Fibroblast of lung (primary cell): ENCODE measurements around the gene PIK3R6.

ENCODE experiments used
- EZH2 ChIP-seq: IDR thresholded peaks from 2 replicates; pipeline ENCODE4 v1.5.1; 2012; ENCODE audit warnings: low read length, control low read depth, mild to moderate bottlenecking; ENCODE audit errors: missing control alignments
- TF ChIP-seq, protein P1 (sequence below), 2 donors: IDR thresholded peaks in 1 of 2; conservative IDR thresholded peaks in 1 of 2; 1 replicate in 1 of 2; 2 replicates in 1 of 2; pipeline ENCODE4 v1.5.1; 2011 to 2012; ENCODE audit warnings: low read length in 2 of 2, control low read depth in 1 of 2, inconsistent platforms in 1 of 2, low read depth in 1 of 2, mild to moderate bottlenecking in 1 of 2

DNA sequence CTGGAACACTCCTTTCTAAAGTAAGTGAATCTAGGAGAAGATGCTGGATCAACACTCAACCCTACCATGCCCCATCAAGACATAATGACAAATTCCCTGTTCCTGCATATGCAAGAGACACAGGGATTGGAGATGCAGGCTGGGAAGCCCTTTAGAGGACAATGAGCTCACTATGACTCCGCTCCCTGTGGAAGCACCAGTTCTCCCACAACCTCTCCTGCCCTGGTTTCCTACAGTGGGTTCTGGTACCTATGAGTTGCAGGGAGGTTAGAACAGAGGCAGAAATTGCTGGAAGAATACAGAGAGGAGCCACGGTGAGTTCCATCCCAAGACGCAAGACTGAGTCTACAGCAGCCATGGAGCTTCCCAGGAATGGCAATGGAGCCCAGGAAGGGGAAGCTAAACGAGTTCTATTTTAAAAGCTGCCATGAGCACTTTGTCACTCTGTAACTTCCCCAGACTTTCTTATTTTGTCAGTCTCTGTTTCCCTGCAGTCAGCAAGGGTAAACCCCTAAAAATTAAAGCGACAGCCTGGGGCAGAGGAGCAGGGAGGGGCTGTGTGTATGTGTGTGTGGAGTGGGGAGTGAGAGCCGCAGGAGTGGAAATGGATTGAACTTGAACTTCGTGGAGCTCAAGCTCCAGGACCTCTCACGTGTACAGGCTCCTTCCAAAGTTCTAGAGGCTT lies 42.3 kb upstream of the PIK3R6 start:
- TF ChIP-seq, protein P1, sequence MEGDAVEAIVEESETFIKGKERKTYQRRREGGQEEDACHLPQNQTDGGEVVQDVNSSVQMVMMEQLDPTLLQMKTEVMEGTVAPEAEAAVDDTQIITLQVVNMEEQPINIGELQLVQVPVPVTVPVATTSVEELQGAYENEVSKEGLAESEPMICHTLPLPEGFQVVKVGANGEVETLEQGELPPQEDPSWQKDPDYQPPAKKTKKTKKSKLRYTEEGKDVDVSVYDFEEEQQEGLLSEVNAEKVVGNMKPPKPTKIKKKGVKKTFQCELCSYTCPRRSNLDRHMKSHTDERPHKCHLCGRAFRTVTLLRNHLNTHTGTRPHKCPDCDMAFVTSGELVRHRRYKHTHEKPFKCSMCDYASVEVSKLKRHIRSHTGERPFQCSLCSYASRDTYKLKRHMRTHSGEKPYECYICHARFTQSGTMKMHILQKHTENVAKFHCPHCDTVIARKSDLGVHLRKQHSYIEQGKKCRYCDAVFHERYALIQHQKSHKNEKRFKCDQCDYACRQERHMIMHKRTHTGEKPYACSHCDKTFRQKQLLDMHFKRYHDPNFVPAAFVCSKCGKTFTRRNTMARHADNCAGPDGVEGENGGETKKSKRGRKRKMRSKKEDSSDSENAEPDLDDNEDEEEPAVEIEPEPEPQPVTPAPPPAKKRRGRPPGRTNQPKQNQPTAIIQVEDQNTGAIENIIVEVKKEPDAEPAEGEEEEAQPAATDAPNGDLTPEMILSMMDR (conservative IDR thresholded peaks at IDR 0.05 in 1 of 2, IDR thresholded peaks at IDR 0.05 in 1 of 2; ENCODE audit: low read depth in 1 of 2, low read length in 2 of 2): no peak
- no peak for TF ChIP-seq EZH2
